Stimulated activated CD4-positive, alpha-beta T cell treated with anti-CD3 and anti-CD28 coated beads, Interleukin-2, amount 100 ng/mL, for 48 hours (primary cell): Measurements from ENCODE around the gene RALGPS1.

Source experiments
- DNase-seq, 2 donors: peaks; one replicate each; pipeline ENCODE4 v3.0.0-alpha.2; 2020

RALGPS1 gene

GRCh38 chr9:127102788-127103187 lies 188.2 kb downstream of the RALGPS1 start:
- DNase-seq, result no peak

GRCh38 chr9:127104581-127105311 lies 190.2 kb downstream of the RALGPS1 start:
- no peak for DNase-seq

- no peak for DNase-seq
Measured at GRCh38 chr9:127105805-127106465, 191.4 kb downstream of the RALGPS1 start.

- DNase-seq, result no peak
Measured at GRCh38 chr9:127106466-127106855, 191.9 kb downstream of the RALGPS1 start.

- DNase-seq, result no peak
Measured at GRCh38 chr9:127107171-127107928, 192.8 kb downstream of the RALGPS1 start.

- DNase-seq, result no peak
Measured at GRCh38 chr9:127107929-127108876, 193.6 kb downstream of the RALGPS1 start.

- DNase-seq, result no peak
Measured at GRCh38 chr9:127109212-127109711, 194.7 kb downstream of the RALGPS1 start.

- no peak for DNase-seq
Measured at GRCh38 chr9:127112056-127112455, 197.5 kb downstream of the RALGPS1 start.

- DNase-seq, result no peak
Measured at GRCh38 chr9:127112735-127113161, 198.2 kb downstream of the RALGPS1 start.

GRCh38 chr9:127113191-127113972 lies 198.8 kb downstream of the RALGPS1 start:
- DNase-seq, result no peak

GRCh38 chr9:127114606-127115005 lies 200.0 kb downstream of the RALGPS1 start:
- no peak for DNase-seq

- DNase-seq, result no peak
Measured at GRCh38 chr9:127116088-127116726, 201.6 kb downstream of the RALGPS1 start.

- no peak for DNase-seq
Measured at GRCh38 chr9:127116957-127117356, 202.4 kb downstream of the RALGPS1 start.

GRCh38 chr9:127117801-127118200 lies 203.2 kb downstream of the RALGPS1 start:
- no peak for DNase-seq

GRCh38 chr9:127118597-127119319 lies 204.2 kb downstream of the RALGPS1 start:
- DNase-seq, result no peak

GRCh38 chr9:127119320-127119709 lies 204.7 kb downstream of the RALGPS1 start:
- no peak for DNase-seq

GRCh38 chr9:127121628-127122175 lies 207.1 kb downstream of the RALGPS1 start:
- DNase-seq, result no peak

- no peak for DNase-seq
Measured at GRCh38 chr9:127122176-127123063, 207.8 kb downstream of the RALGPS1 start, which contains the start of gene ANGPTL2. Gene ANGPTL2 (minus strand): TSS chr9:127122635. CDS start chr9:127108731, 13,904 bp downstream.
